HepG2 (cell line): ENCODE data around the gene CDC42BPG. TPM values are rescaled to one million over a fixed set of nuclear protein-coding genes. Genes with fewer than 3 reads are reported as not detected.

Experiments
- ARNT2 ChIP-seq: sonication (generic); formaldehyde crosslinking; IDR thresholded peaks from 2 replicates; pipeline ENCODE4 v1.8.0; 2022; ENCODE audit warnings: mild to moderate bottlenecking, low read depth, missing genetic modification reagents, moderate library complexity
- ARNTL ChIP-seq: sonication (generic); formaldehyde crosslinking; IDR thresholded peaks from 2 replicates; pipeline ENCODE4 v1.4.0; 2020; ENCODE audit warnings: mild to moderate bottlenecking, missing genetic modification reagents
- ATF7-NPFF ChIP-seq: sonication (generic); formaldehyde crosslinking; IDR thresholded peaks from 2 replicates; pipeline ENCODE4 v1.8.1; 2023; ENCODE audit warnings: mild to moderate bottlenecking, low read depth, missing genetic modification reagents, moderate library complexity
- ISX ChIP-seq: sonication (generic); formaldehyde crosslinking; conservative IDR thresholded peaks from 2 replicates; pipeline ENCODE4 v1.5.0; 2020; ENCODE audit warnings: missing genetic modification reagents
- KDM5A ChIP-seq: fragments of 200-600 bp; sonication (generic); IDR thresholded peaks from 2 replicates; pipeline ENCODE4 v1.7.0; 2018; ENCODE audit warnings: antibody characterized with exemption, mild to moderate bottlenecking, low read length, borderline replicate concordance
- KLF15 ChIP-seq: sonication (generic); formaldehyde crosslinking; IDR thresholded peaks from 2 replicates; pipeline ENCODE4 v1.8.1; 2023; ENCODE audit warnings: borderline replicate concordance, mild to moderate bottlenecking, inconsistent platforms, missing genetic modification reagents, mixed read lengths
- PHB2 ChIP-seq: fragments of 450-650 bp; IDR thresholded peaks from 2 replicates; pipeline ENCODE4 v1.6.1; 2018; ENCODE audit not compliant: partially characterized antibody
- RELA ChIP-seq: sonication (generic); formaldehyde crosslinking; IDR thresholded peaks from 2 replicates; pipeline ENCODE4 v1.4.0; 2020; ENCODE audit warnings: missing genetic modification reagents
- RXRB ChIP-seq: IDR thresholded peaks from 2 replicates; pipeline ENCODE4 v1.6.1; 2016; ENCODE audit warnings: borderline replicate concordance, missing genetic modification reagents, missing compliant biosample characterization
- ZC3H4 ChIP-seq: sonication (generic); formaldehyde crosslinking; IDR thresholded peaks from 2 replicates; pipeline ENCODE4 v1.4.0; 2020; ENCODE audit warnings: missing genetic modification reagents, borderline replicate concordance
- ZFP62 ChIP-seq: sonication (generic); formaldehyde crosslinking; IDR thresholded peaks from 2 replicates; pipeline ENCODE4 v1.4.0; 2020; ENCODE audit warnings: missing genetic modification reagents
- ZHX1 ChIP-seq: sonication (generic); formaldehyde crosslinking; IDR thresholded peaks from 2 replicates; pipeline ENCODE4 v1.8.1; 2022; ENCODE audit warnings: low read depth, mild to moderate bottlenecking, missing genetic modification reagents
- ZNF10 ChIP-seq: sonication (generic); formaldehyde crosslinking; IDR thresholded peaks from 2 replicates; pipeline ENCODE4 v1.4.0; 2020; ENCODE audit warnings: mild to moderate bottlenecking, low read depth, missing genetic modification reagents, borderline replicate concordance
- ZNF34 ChIP-seq: sonication (generic); formaldehyde crosslinking; IDR thresholded peaks from 2 replicates; pipeline ENCODE4 v1.4.0; 2020; ENCODE audit warnings: mild to moderate bottlenecking, missing genetic modification reagents, borderline replicate concordance
- ZNF549 ChIP-seq: sonication (generic); formaldehyde crosslinking; IDR thresholded peaks from 2 replicates; pipeline ENCODE4 v1.5.0; 2020; ENCODE audit warnings: missing genetic modification reagents
- ZNF567 ChIP-seq: sonication (generic); formaldehyde crosslinking; IDR thresholded peaks from 2 replicates; pipeline ENCODE4 v1.8.1; 2023; ENCODE audit warnings: mild to moderate bottlenecking, missing genetic modification reagents, borderline replicate concordance
- ZNF75D ChIP-seq: sonication (generic); formaldehyde crosslinking; IDR thresholded peaks from 2 replicates; pipeline ENCODE4 v1.8.1; 2023; ENCODE audit warnings: missing genetic modification reagents, mild to moderate bottlenecking, borderline replicate concordance
- ZNF784 ChIP-seq: sonication (generic); formaldehyde crosslinking; IDR thresholded peaks from 2 replicates; pipeline ENCODE4 v1.5.1; 2020; ENCODE audit warnings: missing genetic modification reagents, mild to moderate bottlenecking, borderline replicate concordance
- polyA plus RNA-seq, 8 experiments: library from polyadenylated mRNA; depleted of rRNA in 3 of 8; stranded (reverse) in 7 of 8; unstranded in 1 of 8; fragments of >200 nt; fragmentation: Illumina TruSeq in 4 of 8; extraction: Trizol in 4 of 8; gene quantifications; 2 replicates each; pipeline versions ENCODE4 v1.2.1 to v1.2.3, GENCODE V29; 2011 to 2016; ENCODE audit warnings: low read depth in 4 of 8, missing spikeins in 1 of 8, mixed read lengths in 1 of 8; ENCODE audit not compliant: insufficient read depth in 1 of 8
- total RNA-seq, 5 experiments: library from RNA; depleted of rRNA; stranded (reverse); fragments of >200 nt; fragmentation: Illumina TruSeq; extraction: Trizol; gene quantifications; 2 replicates each; pipeline ENCODE4 v1.2.3, GENCODE V29; 2016; ENCODE audit warnings: low read depth in 1 of 5
- TF ChIP-seq, protein P1 (sequence below), 2 experiments: fragments of 450-650 bp in 1 of 2; sonication (generic) in 1 of 2; formaldehyde crosslinking; IDR thresholded peaks; 2 replicates each; pipeline versions ENCODE4 v1.5.0 to v1.8.0; 2020 to 2022; ENCODE audit warnings: mild to moderate bottlenecking in 1 of 2, missing genetic modification reagents in 1 of 2
- TF ChIP-seq, protein P2 (sequence below): sonication (generic); formaldehyde crosslinking; IDR thresholded peaks from 2 replicates; pipeline ENCODE4 v1.5.1; 2020; ENCODE audit warnings: mild to moderate bottlenecking, missing genetic modification reagents, borderline replicate concordance
- TF ChIP-seq, protein P3 (sequence below): sonication (generic); formaldehyde crosslinking; IDR thresholded peaks from 2 replicates; pipeline ENCODE4 v1.5.1; 2020; ENCODE audit warnings: mild to moderate bottlenecking, moderate library complexity, missing genetic modification reagents

CDC42BPG gene
- total and polyA plus RNA-seq, 2 of the 13 experiments (the other 11 are each of a cell fraction or from before 2014, with no cell fraction given) = 0.55 to 1.4 TPM

- TF ChIP-seq ATF7-NPFF = peak; percentile 25; the same call in 1 of the 2 replicates
- TF ChIP-seq ZNF34 (CRISPR knock-in tag) = no peak
- no peak for TF ChIP-seq ZNF75D (CRISPR knock-in tag)
- no peak for TF ChIP-seq ARNT2 (CRISPR knock-in tag)
- TF ChIP-seq, protein P1, sequence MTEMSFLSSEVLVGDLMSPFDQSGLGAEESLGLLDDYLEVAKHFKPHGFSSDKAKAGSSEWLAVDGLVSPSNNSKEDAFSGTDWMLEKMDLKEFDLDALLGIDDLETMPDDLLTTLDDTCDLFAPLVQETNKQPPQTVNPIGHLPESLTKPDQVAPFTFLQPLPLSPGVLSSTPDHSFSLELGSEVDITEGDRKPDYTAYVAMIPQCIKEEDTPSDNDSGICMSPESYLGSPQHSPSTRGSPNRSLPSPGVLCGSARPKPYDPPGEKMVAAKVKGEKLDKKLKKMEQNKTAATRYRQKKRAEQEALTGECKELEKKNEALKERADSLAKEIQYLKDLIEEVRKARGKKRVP (CRISPR knock-in tag; IDR thresholded peaks at IDR 0.05) = no peak
- TF ChIP-seq, protein P2, sequence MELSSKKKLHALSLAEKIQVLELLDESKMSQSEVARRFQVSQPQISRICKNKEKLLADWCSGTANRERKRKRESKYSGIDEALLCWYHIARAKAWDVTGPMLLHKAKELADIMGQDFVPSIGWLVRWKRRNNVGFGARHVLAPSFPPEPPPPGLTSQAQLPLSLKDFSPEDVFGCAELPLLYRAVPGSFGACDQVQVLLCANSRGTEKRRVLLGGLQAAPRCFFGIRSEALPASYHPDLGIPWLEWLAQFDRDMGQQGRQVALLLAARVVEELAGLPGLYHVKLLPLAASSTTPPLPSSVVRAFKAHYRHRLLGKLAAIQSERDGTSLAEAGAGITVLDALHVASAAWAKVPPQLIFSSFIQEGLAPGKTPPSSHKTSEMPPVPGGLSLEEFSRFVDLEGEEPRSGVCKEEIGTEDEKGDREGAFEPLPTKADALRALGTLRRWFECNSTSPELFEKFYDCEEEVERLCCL (CRISPR knock-in tag) = no peak
- TF ChIP-seq ZNF549 (CRISPR knock-in tag) = no peak
- TF ChIP-seq ZHX1 (CRISPR knock-in tag) = 0 out of 2 replicates have a peak, but pooled peaks have one; percentile 40
- no peak for TF ChIP-seq RELA (CRISPR knock-in tag)
- no peak for TF ChIP-seq ZC3H4 (CRISPR knock-in tag)
- TF ChIP-seq ZFP62 (CRISPR knock-in tag) = no peak
- TF ChIP-seq KLF15 = no peak
- TF ChIP-seq ZNF784 (CRISPR knock-in tag) = no peak
- TF ChIP-seq ARNTL (CRISPR knock-in tag) = peak; percentile 25; the same call in 1 of the 2 replicates
- no peak for TF ChIP-seq ZNF567
- no peak for TF ChIP-seq PHB2
- TF ChIP-seq ISX (CRISPR knock-in tag) = no peak
- TF ChIP-seq, protein P3, sequence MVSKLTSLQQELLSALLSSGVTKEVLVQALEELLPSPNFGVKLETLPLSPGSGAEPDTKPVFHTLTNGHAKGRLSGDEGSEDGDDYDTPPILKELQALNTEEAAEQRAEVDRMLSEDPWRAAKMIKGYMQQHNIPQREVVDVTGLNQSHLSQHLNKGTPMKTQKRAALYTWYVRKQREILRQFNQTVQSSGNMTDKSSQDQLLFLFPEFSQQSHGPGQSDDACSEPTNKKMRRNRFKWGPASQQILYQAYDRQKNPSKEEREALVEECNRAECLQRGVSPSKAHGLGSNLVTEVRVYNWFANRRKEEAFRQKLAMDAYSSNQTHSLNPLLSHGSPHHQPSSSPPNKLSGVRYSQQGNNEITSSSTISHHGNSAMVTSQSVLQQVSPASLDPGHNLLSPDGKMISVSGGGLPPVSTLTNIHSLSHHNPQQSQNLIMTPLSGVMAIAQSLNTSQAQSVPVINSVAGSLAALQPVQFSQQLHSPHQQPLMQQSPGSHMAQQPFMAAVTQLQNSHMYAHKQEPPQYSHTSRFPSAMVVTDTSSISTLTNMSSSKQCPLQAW = no peak
- no peak for TF ChIP-seq KDM5A
- TF ChIP-seq ZNF10 (CRISPR knock-in tag) = no peak
- TF ChIP-seq RXRB (CRISPR knock-in tag) = no peak
These were observed at the start of gene CDC42BPG (continued) for GRCh38 chr11:64844330-64845128.
